K562 (cell line): ENCODE results near the gene FBXO48. TPM values are rescaled to one million over a fixed set of nuclear protein-coding genes. Genes with fewer than 3 reads are reported as not detected.

Experiments
- ATAC-seq: fragments of 200-7000 bp; cut with Tn5 transposase; 3 replicates; pipeline ENCODE4 v1.9.1; 2020; ENCODE audit warnings: moderate library complexity
- BruUV-seq: library from RNA; stranded (reverse); fragments of 400-500 nt; replicated peaks from 2 replicates; lab custom pipeline; 2021; lab: Mats Ljungman, UMichigan
- CTCF ChIA-PET: fragments of 300-600 bp; formaldehyde crosslinking; extraction: SDS; loops from one replicate; lab custom pipeline; 2021; ENCODE audit warnings: low intra/inter-chr PET ratio; lab: Yijun Ruan, JAX
- POLR2A ChIA-PET: fragments of 300-600, 350-650 bp; sonication (Branson Sonifier 250); formaldehyde crosslinking; extraction: SDS; loops from one replicate; lab custom pipeline; 2021; ENCODE audit warnings: antibody characterized with exemption, inconsistent platforms; lab: Yijun Ruan, JAX
- DNase-seq, 4 experiments: peaks; one replicate each; pipeline versions ENCODE4 v3.0.0 to v3.0.0-alpha.2; 2011 to 2018; ENCODE audit warnings: low spot score in 3 of 4, mixed read lengths in 3 of 4; ENCODE audit errors: extremely low read depth in 1 of 4
- FAIRE-seq: peaks from 2 replicates; lab custom pipeline; 2011; peaks lifted over from hg19 to GRCh38; lab: Jason Lieb, UNC
- H2AFZ ChIP-seq: 2 replicates; pipeline ENCODE4 v1.6.0; 2011; ENCODE audit warnings: low read depth, low read length, control low read depth, inconsistent platforms
- H3K27ac ChIP-seq: fragments of 200-600 bp; 3 replicates; pipeline ENCODE4 v1.8.0; 2011; ENCODE audit warnings: low read depth, mild to moderate bottlenecking, control low read depth, inconsistent platforms, low read length, moderate library complexity, mixed read lengths; ENCODE audit errors: extremely low read depth
- H3K27me3 ChIP-seq, 2 experiments: fragments of 300-600 bp in 1 of 2; 2 replicates in 1 of 2; 3 replicates in 1 of 2; pipeline versions ENCODE4 v1.6.0 to v1.8.0; 2011; ENCODE audit warnings: inconsistent platforms in 2 of 2, low read length in 2 of 2, mild to moderate bottlenecking in 1 of 2, mixed read lengths in 1 of 2, moderate library complexity in 1 of 2; ENCODE audit not compliant: control insufficient read depth in 2 of 2, insufficient read depth in 2 of 2
- H3K36me3 ChIP-seq: fragments of 300-600 bp; 3 replicates; pipeline ENCODE4 v1.8.0; 2011; ENCODE audit warnings: mild to moderate bottlenecking, low read length, inconsistent platforms; ENCODE audit not compliant: control insufficient read depth, insufficient read depth
- H3K4me1 ChIP-seq, 2 experiments: fragments of 200-600 bp in 1 of 2; replicated peaks in 1 of 2; 2 replicates in 1 of 2; 3 replicates in 1 of 2; pipeline versions ENCODE4 v1.5.1 to v1.8.0; 2011; ENCODE audit warnings: inconsistent platforms in 2 of 2, low read length in 2 of 2, mild to moderate bottlenecking in 1 of 2, mixed read lengths in 1 of 2, moderate library complexity in 1 of 2; ENCODE audit not compliant: control insufficient read depth in 2 of 2, insufficient read depth in 2 of 2
- H3K4me2 ChIP-seq: 2 replicates; pipeline ENCODE4 v1.6.1; 2011; ENCODE audit warnings: low read length, control low read depth, inconsistent platforms, mixed read lengths; ENCODE audit not compliant: insufficient read depth
- H3K4me3 ChIP-seq: fragments of 200-600 bp; sonication (generic), shearing (Covaris generic); 2 replicates; pipeline ENCODE4 v1.5.1; 2016; ENCODE audit warnings: control low read depth, inconsistent platforms
- H3K79me2 ChIP-seq: fragments of 200-600 bp; 3 replicates; pipeline ENCODE4 v1.8.0; 2011; ENCODE audit warnings: low read length, inconsistent platforms; ENCODE audit not compliant: control insufficient read depth, insufficient read depth
- H3K9ac ChIP-seq, 2 experiments: 2 replicates each; pipeline versions ENCODE4 v1.6.0 to v1.6.1; 2011; ENCODE audit warnings: low read depth in 2 of 2, low read length in 2 of 2, control low read depth in 1 of 2, inconsistent platforms in 1 of 2, mild to moderate bottlenecking in 1 of 2, mixed read lengths in 1 of 2; ENCODE audit not compliant: insufficient read depth in 1 of 2
- H3K9me1 ChIP-seq: one replicate; pipeline ENCODE4 v1.6.0; 2011; ENCODE audit warnings: inconsistent platforms, mild to moderate bottlenecking, low read length, moderate library complexity; ENCODE audit not compliant: control insufficient read depth, insufficient read depth
- H3K9me3 ChIP-seq: replicated peaks from 2 replicates; pipeline ENCODE4 v1.5.1; 2011; ENCODE audit warnings: low read depth, low read length, inconsistent platforms; ENCODE audit not compliant: control insufficient read depth, insufficient read depth
- H4K20me1 ChIP-seq: replicated peaks from 2 replicates; pipeline ENCODE4 v1.6.1; 2011; ENCODE audit warnings: low read length, inconsistent platforms, mixed read lengths; ENCODE audit not compliant: control insufficient read depth, insufficient read depth
- CEBPB ChIP-seq: fragments of 450-650 bp; IDR thresholded peaks from 2 replicates; pipeline ENCODE4 v1.6.1; 2016; ENCODE audit warnings: missing genetic modification characterization, missing compliant biosample characterization
- CEBPG ChIP-seq, 3 experiments: fragments of 200-800 bp in 1 of 3; sonication (Bioruptor generic) in 1 of 3; sonication (generic) in 1 of 3; formaldehyde crosslinking in 1 of 3; IDR thresholded peaks in 2 of 3; conservative IDR thresholded peaks in 1 of 3; 2 replicates each; pipeline versions ENCODE4 v1.6.1 to v1.8.0; 2016 to 2022; ENCODE audit warnings: missing compliant biosample characterization in 2 of 3, missing genetic modification characterization in 2 of 3, mild to moderate bottlenecking in 1 of 3, missing genetic modification reagents in 1 of 3
- GATAD2A ChIP-seq: fragments of 450-650 bp; IDR thresholded peaks from 2 replicates; pipeline ENCODE4 v1.6.1; 2017
- NR1H2 ChIP-seq: sonication (generic); formaldehyde crosslinking; IDR thresholded peaks from 2 replicates; pipeline ENCODE4 v1.4.0; 2020; ENCODE audit warnings: mild to moderate bottlenecking, missing genetic modification reagents
- ZNF79 ChIP-seq: fragments of 250-450 bp; sonication (Bioruptor Pico); IDR thresholded peaks from 2 replicates; pipeline ENCODE4 v1.4.0; 2020; ENCODE audit warnings: low read depth, mild to moderate bottlenecking, moderate library complexity
- WGBS: fragments of 100-300 bp; shearing (Covaris generic); methylation state at CpG from one replicate; pipeline ENCODE4 v1.1.6; 2016; ENCODE audit warnings: low coverage, mixed read lengths; ENCODE audit not compliant: insufficient coverage; ENCODE audit errors: missing lambda C conversion rate; 5-methylcytosine and 5-hydroxymethylcytosine counted together
- in situ Hi-C: fragments of 300-500 bp; cut with MboI; formaldehyde crosslinking; loops from 4 replicates; pipeline ENCODE4 v1.15.0; 2018; ENCODE audit warnings: inconsistent platforms, mixed read lengths
- intact Hi-C: fragments of 100-400 bp; cut with micrococcal nuclease; formaldehyde crosslinking; loops from 2 replicates; pipeline ENCODE4 v1.14.2; 2022
- polyA plus RNA-seq, 8 experiments: library from polyadenylated mRNA; depleted of rRNA in 4 of 8; stranded (reverse) in 5 of 8; unstranded in 3 of 8; fragments of >200 nt; fragmentation: Nextera tagmentation in 2 of 8; fragmentation: Illumina TruSeq in 1 of 8; extraction: Ambion mirVana in 2 of 8; extraction: Trizol in 1 of 8; gene quantifications; 2 replicates each; pipeline versions ENCODE4 v1.2.1 to v1.2.3, GENCODE V29; 2011 to 2014; ENCODE audit warnings: inconsistent platforms in 1 of 8, missing spikeins in 1 of 8
- total RNA-seq, 7 experiments: library from RNA; depleted of rRNA in 6 of 7; stranded (reverse); fragments of >200 nt in 6 of 7; fragmentation: Illumina TruSeq in 2 of 7; extraction: Trizol in 2 of 7; gene quantifications; 2 replicates each; pipeline versions ENCODE4 v1.2.1 to v1.2.3, GENCODE V29; 2011 to 2021; ENCODE audit warnings: low replicate concordance in 1 of 7
- TF ChIP-seq, protein P1 (sequence below), 2 experiments: fragments of 450-650 bp; IDR thresholded peaks; 2 replicates each; pipeline ENCODE4 v1.6.1; 2016; ENCODE audit warnings: mild to moderate bottlenecking in 2 of 2, borderline replicate concordance in 1 of 2, low read depth in 1 of 2, moderate library complexity in 1 of 2
- TF ChIP-seq, protein P2 (sequence below), 2 experiments: fragments of 450-650 bp in 1 of 2; IDR thresholded peaks; 2 replicates each; pipeline ENCODE4 v1.6.1; 2011 to 2017; ENCODE audit warnings: low read depth in 2 of 2, antibody characterized with exemption in 1 of 2, borderline replicate concordance in 1 of 2, low read length in 1 of 2, mild to moderate bottlenecking in 1 of 2, mixed read lengths in 1 of 2; ENCODE audit not compliant: control insufficient read depth in 1 of 2

The FBXO48 gene
- total and polyA plus RNA-seq, 9 of the 15 experiments (the other 6 are each of a cell fraction or from before 2014, with no cell fraction given), result 0.36 to 1.8 (median 0.73) TPM

DNA sequence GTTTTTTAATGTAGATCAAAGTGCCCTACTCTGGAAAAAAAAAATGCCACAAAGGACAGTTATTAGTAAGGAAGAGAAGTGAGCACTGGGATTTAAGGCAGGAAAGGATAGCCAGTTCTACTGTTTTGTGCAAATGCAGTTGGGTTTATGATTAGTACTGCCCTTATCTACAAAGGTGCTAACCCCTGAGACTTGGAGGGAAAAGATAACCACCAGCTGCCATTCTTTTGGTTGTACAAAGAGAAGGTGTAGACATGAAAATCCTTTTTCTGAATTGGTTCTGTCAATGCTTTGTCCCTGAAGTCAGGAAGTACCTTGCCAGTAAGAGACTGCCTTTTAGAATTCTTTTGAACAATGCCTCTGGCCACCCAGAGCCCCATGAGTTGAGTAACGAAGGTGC, 11.6 kb upstream of the FBXO48 start (continued):
- TF ChIP-seq, protein P1, sequence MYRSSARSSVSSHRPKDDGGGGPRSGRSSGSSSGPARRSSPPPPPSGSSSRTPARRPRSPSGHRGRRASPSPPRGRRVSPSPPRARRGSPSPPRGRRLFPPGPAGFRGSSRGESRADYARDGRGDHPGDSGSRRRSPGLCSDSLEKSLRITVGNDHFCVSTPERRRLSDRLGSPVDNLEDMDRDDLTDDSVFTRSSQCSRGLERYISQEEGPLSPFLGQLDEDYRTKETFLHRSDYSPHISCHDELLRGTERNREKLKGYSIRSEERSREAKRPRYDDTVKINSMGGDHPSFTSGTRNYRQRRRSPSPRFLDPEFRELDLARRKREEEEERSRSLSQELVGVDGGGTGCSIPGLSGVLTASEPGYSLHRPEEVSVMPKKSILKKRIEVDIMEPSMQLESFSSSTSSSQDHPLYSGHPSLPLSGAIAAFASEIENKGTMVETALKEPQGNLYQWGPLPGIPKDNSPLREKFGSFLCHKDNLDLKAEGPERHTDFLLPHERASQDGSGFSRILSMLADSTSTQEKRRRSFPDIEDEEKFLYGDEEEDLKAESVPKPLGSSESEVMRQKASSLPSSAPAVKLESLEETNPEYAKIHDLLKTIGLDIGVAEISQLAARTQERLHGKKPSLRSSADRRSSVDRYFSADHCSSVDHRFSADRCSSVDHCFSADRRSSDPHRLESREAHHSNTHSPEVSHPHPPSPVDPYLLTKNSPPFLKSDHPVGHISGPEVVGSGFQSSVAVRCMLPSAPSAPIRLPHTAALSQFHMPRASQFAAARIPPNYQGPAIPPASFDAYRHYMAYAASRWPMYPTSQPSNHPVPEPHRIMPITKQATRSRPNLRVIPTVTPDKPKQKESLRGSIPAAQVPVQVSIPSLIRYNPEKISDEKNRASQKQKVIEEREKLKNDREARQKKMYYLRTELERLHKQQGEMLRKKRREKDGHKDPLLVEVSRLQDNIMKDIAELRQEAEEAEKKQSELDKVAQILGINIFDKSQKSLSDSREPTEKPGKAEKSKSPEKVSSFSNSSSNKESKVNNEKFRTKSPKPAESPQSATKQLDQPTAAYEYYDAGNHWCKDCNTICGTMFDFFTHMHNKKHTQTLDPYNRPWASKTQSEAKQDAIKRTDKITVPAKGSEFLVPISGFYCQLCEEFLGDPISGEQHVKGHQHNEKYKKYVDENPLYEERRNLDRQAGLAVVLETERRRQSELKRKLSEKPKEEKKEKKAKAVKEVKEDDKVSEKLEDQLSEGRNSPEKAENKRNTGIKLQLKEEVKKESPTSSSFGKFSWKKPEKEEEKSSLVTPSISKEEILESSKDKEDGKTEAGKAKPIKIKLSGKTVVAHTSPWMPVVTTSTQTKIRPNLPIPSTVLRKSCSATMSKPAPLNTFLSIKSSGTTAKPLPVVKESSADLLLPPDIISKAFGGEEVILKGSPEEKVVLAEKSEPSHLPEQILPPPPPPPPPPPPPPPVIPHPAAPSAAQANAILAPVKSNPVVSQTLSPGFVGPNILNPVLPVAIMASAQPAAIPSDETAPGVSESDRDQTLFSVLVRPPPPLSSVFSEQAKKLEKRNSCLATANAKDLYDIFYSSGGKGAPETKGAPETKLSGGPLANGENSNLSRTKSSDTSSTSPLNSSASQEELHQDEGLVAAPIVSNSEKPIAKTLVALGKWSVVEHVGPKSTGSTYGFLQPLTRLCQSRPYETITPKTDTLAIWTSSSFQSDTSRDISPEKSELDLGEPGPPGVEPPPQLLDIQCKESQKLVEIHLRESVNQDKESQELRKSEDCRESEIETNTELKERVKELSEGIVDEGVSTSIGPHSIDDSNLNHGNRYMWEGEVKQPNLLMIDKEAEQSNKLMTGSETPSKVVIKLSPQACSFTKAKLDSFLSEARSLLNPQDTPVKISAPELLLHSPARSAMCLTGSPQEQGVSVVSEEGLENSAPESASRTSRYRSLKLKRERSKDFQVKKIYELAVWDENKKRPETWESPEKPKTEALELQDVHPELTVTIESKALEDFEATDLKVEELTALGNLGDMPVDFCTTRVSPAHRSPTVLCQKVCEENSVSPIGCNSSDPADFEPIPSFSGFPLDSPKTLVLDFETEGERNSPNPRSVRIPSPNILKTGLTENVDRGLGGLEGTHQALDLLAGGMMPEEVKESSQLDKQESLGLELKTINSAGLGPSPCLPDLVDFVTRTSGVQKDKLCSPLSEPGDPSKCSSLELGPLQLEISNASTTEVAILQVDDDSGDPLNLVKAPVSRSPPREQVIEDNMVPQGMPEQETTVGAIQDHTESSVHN (IDR thresholded peaks at IDR 0.05; ENCODE audit: borderline replicate concordance in 1 of 2, low read depth in 1 of 2), result no peak

DNA sequence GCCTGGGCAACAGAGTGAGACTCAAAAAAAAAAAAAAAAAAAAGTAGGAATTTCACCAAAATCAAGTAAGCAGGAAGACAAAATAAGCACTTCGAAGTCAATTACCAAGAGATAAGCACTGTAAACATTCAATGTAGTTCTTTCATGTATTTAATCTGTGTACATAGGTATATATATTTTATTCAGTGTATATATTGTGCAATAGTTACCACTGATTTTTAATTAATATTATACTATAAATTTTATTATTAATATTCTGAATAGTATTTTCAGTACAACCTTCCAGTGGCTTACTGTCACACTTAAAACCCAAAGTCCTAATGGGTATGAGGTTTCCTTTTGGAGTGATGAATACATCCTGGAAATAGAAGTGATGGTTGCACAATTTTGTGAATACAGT, 9.4 kb upstream of the FBXO48 start:
- Histone ChIP-seq H3K27me3 (no peaks in the 10 kb centered on the region), H2AFZ (no peak overlapping the region), H3K4me1 (peaks cover 0 to 3% of the 10 kb centered on the region in 2 experiments; a peak in 3 of 5 replicates), H3K36me3 (no peaks in the 10 kb centered on the region), H3K79me2 (no peaks in the 10 kb centered on the region), H3K27ac (no peak overlapping the region), H3K4me3 (no peak overlapping the region), H3K9me3 (no peaks in the 10 kb centered on the region), H3K9ac (no peak overlapping the region), H4K20me1 (no peaks in the 10 kb centered on the region), H3K9me1 (no peaks in the 10 kb centered on the region), H3K4me2 (no peak overlapping the region)
- FAIRE-seq (no peak), DNase-seq (no peak), ATAC-seq (no peak)
- no peak for TF ChIP-seq GATAD2A
- TF ChIP-seq, protein P2, sequence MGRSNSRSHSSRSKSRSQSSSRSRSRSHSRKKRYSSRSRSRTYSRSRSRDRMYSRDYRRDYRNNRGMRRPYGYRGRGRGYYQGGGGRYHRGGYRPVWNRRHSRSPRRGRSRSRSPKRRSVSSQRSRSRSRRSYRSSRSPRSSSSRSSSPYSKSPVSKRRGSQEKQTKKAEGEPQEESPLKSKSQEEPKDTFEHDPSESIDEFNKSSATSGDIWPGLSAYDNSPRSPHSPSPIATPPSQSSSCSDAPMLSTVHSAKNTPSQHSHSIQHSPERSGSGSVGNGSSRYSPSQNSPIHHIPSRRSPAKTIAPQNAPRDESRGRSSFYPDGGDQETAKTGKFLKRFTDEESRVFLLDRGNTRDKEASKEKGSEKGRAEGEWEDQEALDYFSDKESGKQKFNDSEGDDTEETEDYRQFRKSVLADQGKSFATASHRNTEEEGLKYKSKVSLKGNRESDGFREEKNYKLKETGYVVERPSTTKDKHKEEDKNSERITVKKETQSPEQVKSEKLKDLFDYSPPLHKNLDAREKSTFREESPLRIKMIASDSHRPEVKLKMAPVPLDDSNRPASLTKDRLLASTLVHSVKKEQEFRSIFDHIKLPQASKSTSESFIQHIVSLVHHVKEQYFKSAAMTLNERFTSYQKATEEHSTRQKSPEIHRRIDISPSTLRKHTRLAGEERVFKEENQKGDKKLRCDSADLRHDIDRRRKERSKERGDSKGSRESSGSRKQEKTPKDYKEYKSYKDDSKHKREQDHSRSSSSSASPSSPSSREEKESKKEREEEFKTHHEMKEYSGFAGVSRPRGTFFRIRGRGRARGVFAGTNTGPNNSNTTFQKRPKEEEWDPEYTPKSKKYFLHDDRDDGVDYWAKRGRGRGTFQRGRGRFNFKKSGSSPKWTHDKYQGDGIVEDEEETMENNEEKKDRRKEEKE (IDR thresholded peaks at IDR 0.05; ENCODE audit: borderline replicate concordance in 1 of 2, control insufficient read depth in 1 of 2, low read depth in 2 of 2, low read length in 1 of 2), result no peak
- TF ChIP-seq CEBPB (tag), result peak; percentile 55
- no peak for TF ChIP-seq CEBPG (CRISPR knock-in tag; IDR thresholded peaks at IDR 0.05)
- peak in 1 of 2 experiments; percentile 92; a peak in 2 of 4 replicates for TF ChIP-seq CEBPG (tag; conservative IDR thresholded peaks at IDR 0.05 in 1 of 2, IDR thresholded peaks at IDR 0.05 in 1 of 2)
- no peak for TF ChIP-seq NR1H2 (CRISPR knock-in tag)
- TF ChIP-seq ZNF79, result no peak
- no TSS peak for BruUV-seq
- ChIA-PET CTCF (no interaction called here), POLR2A (no interaction called here)
- 78% methylated on average over 1 of the region's 1 CpG for WGBS
- in situ Hi-C loops, result loop anchor here (25.0 kb wide), 1 partner anchor 161 kb away; the partner anchor contains the start of gene PROKR1
- intact Hi-C loops, result no loop called here
